HG03378 (cell line): ENCODE measurements around the gene CTRB2.

Experiments
- ATAC-seq: cut with Tn5 transposase; IDR thresholded peaks from one replicate; pipeline ENCODE4 v1.9.1; 2021; ENCODE audit warnings: mild to moderate bottlenecking, moderate library complexity; ENCODE audit not compliant: unreplicated experiment

Gene CTRB2

DNA sequence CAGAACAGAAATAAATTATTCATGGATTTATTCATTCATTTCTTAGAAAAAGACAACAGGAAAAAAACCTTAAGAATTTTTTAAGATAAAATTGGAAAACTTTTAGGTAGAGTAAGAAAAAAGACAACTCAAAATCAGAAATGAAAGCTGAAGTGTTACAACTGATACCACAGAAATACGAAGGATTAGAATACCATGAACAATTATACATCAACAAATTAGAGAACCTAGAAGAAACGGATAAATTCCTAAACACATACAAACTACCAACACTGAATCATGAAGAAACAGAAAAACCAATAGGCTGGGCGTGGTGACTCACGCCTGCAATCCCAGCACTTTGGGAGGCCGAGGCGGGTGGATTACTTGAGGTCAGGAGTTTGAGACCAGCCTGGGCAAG, 27.8 kb downstream of the CTRB2 start:
- no peak for ATAC-seq

DNA sequence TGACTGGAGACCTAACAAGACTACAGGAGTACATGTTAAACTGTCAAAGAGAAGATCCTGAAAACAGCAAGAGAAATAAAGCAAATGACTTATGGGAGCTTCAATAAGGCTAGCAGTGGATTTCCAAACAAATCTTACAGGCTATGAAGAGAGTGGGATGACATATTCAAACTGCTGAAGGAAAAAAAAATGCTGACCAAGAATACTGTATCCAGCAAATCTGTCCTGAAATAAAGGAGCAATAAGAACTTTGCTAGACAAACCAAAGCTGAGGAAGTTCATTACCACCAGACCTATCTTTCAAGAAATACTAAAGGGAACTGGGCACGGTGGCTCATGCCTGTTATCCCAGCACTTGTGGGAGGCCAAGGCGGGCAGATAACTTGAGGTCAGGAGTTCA, 30.0 kb downstream of the CTRB2 start:
- ATAC-seq, result no peak

DNA sequence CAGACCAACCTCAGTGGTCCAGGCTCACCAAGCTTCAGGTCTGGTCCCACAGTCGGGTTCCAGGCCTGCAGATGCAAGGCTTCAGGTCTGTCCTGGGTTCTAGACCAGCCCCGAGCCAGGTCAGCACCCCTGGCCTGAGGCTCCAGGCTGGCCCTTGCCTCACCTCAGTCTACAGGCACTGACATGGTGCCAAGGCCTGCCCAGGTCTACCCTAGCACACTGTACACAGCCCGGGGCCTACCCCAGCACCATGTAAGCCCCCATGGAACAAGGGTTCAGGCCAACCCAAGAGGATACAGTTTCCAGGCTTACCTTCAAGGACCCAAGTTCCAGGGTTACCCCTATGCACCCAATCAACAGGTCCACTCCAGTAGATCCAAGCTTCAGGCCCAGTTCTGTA, 31.9 kb downstream of the CTRB2 start:
- ATAC-seq, result no peak

DNA sequence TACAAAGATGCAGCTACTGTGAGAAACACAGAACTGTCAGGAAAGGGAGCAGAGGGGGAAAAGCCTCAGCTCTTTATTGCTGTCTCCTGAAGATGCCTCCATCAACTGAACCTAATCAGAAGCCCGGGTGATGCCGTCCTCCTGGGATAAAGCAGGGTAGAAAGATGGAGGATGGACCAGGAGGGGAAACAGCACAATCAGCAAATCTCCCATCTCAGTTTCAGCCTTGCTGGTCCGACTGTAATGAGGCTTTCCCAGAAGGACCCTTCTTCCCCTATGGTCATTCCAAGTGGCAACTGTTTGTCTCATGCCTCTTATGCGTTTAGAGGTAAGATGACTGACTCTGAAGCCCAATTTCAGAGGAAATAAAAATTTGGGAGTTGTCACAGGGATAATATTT, 34.4 kb downstream of the CTRB2 start:
- no peak for ATAC-seq

DNA sequence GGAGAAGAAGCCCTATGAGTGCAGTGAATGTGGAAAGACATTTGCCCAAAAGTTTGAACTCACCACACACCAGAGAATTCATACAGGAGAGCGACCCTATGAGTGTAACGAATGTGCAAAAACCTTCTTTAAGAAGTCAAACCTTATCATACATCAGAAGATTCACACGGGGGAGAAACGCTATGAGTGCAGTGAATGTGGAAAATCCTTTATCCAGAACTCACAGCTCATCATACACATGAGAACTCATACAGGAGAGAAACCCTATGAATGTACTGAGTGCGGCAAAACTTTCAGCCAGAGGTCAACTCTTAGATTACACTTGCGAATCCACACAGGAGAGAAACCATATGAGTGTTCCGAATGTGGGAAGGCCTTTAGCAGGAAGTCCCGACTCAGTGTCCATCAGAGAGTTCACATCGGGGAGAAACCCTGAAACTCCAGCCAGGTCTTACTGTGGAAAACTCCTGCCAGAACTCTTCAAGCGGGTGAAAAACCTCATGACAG, 37.0 kb downstream of the CTRB2 start:
- no peak for ATAC-seq

DNA sequence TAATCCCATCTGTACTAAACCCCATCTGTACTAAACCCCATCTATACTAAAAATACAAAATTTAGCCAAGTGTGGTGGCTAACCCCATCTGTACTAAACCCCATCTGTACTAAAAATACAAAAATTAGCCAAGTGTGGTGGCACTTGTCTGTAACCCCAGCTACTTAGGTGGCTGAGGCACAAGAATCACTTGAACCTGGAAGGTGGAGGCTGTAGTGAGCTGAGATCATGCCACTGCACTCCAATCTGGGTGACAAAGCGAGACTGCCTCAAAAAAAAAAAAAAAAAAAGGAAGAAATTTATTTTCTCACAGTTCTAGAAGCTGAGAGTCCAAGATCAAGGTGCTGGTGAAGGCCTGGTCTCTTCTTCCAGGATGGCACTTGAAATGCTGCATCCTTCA, 46.6 kb downstream of the CTRB2 start:
- ATAC-seq, result no peak
